HG03342 (cell line): ENCODE results near the gene NHSL1.

Experiments
- ATAC-seq: cut with Tn5 transposase; IDR thresholded peaks from one replicate; pipeline ENCODE4 v1.9.1; 2021; ENCODE audit warnings: mild to moderate bottlenecking, moderate library complexity; ENCODE audit not compliant: unreplicated experiment

NHSL1 gene

GRCh38 chr6:138406443-138406842 lies 92.9 kb downstream of the NHSL1 start:
- ATAC-seq: no peak

- ATAC-seq: no peak
Measured at GRCh38 chr6:138405816-138406413, 93.4 kb downstream of the NHSL1 start.

- ATAC-seq: no peak
Measured at GRCh38 chr6:138404666-138405337, 94.5 kb downstream of the NHSL1 start.

- peak; percentile 94 for ATAC-seq
Measured at GRCh38 chr6:138403801-138404665, 95.3 kb downstream of the NHSL1 start, which contains the start of gene HEBP2. HEBP2 (plus strand) TSS chr6:138404223; CDS start chr6:138404496, 273 bp downstream.

- peak; percentile 2 for ATAC-seq
Measured at GRCh38 chr6:138403324-138403800, 95.9 kb downstream of the NHSL1 start.

GRCh38 chr6:138402838-138403187 lies 96.5 kb downstream of the NHSL1 start:
- ATAC-seq: no peak

- no peak for ATAC-seq
Measured at GRCh38 chr6:138401960-138402837, 97.1 kb downstream of the NHSL1 start.

GRCh38 chr6:138400326-138400725 lies 99.0 kb downstream of the NHSL1 start:
- no peak for ATAC-seq

- ATAC-seq: no peak
Measured at GRCh38 chr6:138397128-138398122, 101.9 kb downstream of the NHSL1 start.

- ATAC-seq: no peak
Measured at GRCh38 chr6:138396709-138397108, 102.6 kb downstream of the NHSL1 start.

- peak; percentile 58 for ATAC-seq
Measured at GRCh38 chr6:138393871-138394783, 105.2 kb downstream of the NHSL1 start.

GRCh38 chr6:138389551-138389950 lies 109.7 kb downstream of the NHSL1 start:
- ATAC-seq: no peak

GRCh38 chr6:138387577-138388368 lies 111.5 kb downstream of the NHSL1 start:
- ATAC-seq: no peak

- no peak for ATAC-seq
Measured at GRCh38 chr6:138386897-138387296, 112.4 kb downstream of the NHSL1 start.

- ATAC-seq: no peak
Measured at GRCh38 chr6:138383776-138384175, 115.5 kb downstream of the NHSL1 start.

GRCh38 chr6:138382498-138383265 lies 116.6 kb downstream of the NHSL1 start:
- no peak for ATAC-seq

- no peak for ATAC-seq
Measured at GRCh38 chr6:138378463-138378862, 120.8 kb downstream of the NHSL1 start.
